Measurements from ENCODE around the gene RECQL.

- TF ChIP-seq CTCF (IDR thresholded peaks at IDR 0.05) (no peak), POLR2A (IDR thresholded peaks at IDR 0.05) (no peak), POLR2AphosphoS5 (IDR thresholded peaks at IDR 0.05) (no peak), EP300 (IDR thresholded peaks at IDR 0.05) (no peak)
Observed at GRCh38 chr12:21500786-21501257, 613 bp downstream of the RECQL start.
